ENCODE data around the gene PAK6. TPM values are rescaled to one million over a fixed set of nuclear protein-coding genes. Genes with fewer than 3 reads are reported as not detected.

PAK6 gene
- polyA plus RNA-seq, 1 experiment, result not detected

GRCh38 chr15:40226736-40227135 lies 12.1 kb upstream of the PAK6 start:
- H3K27ac ChIP-seq (ENCODE audit: low read depth, low read length), result no peak overlapping the region
- no peak for TF ChIP-seq CTCF (IDR thresholded peaks at IDR 0.05; ENCODE audit: low read depth, low read length)
- DNase-seq (ENCODE audit: low read depth, low spot score), result no peak
- ChIA-PET CTCF (interaction anchor here (1.0 to 7.4 kb wide), 5 partner anchors 9 to 122 kb away, joined by 4 to 72 read pairs (median 6); no protein-coding TSS in a partner anchor), POLR2A (no interaction called here)
- no peaks in the 10 kb centered on the region for H3K9me3 ChIP-seq (ENCODE audit: control insufficient read depth, insufficient read depth, low read length)
- no peaks in the 10 kb centered on the region for H3K27me3 ChIP-seq (ENCODE audit: control insufficient read depth, insufficient read depth, low read length)
- no peak overlapping the region for H3K4me3 ChIP-seq (ENCODE audit: low read depth, low read length)

- no peak overlapping the region for H3K27ac ChIP-seq (ENCODE audit: low read depth, low read length)
- no peak for DNase-seq (ENCODE audit: low read depth, low spot score)
- ChIA-PET CTCF (interaction anchor here (5.4 to 7.4 kb wide), 2 partner anchors 11 to 45 kb away, joined by 63 to 72 read pairs; no protein-coding TSS in a partner anchor), POLR2A (no interaction called here)
- no peaks in the 10 kb centered on the region for H3K27me3 ChIP-seq (ENCODE audit: control insufficient read depth, insufficient read depth, low read length)
- H3K9me3 ChIP-seq (ENCODE audit: control insufficient read depth, insufficient read depth, low read length), result no peaks in the 10 kb centered on the region
- no peak overlapping the region for H3K4me3 ChIP-seq (ENCODE audit: low read depth, low read length)
- TF ChIP-seq CTCF (IDR thresholded peaks at IDR 0.05; ENCODE audit: low read depth, low read length), result no peak
These were observed 9.5 kb upstream of the PAK6 start for GRCh38 chr15:40229316-40229715.

GRCh38 chr15:40229956-40230355 lies 8.9 kb upstream of the PAK6 start:
- Histone ChIP-seq H3K9me3 (ENCODE audit: control insufficient read depth, insufficient read depth, low read length) (no peaks in the 10 kb centered on the region), H3K27me3 (ENCODE audit: control insufficient read depth, insufficient read depth, low read length) (no peaks in the 10 kb centered on the region), H3K27ac (ENCODE audit: low read depth, low read length) (no peak overlapping the region), H3K4me3 (ENCODE audit: low read depth, low read length) (no peak overlapping the region)
- ChIA-PET POLR2A (no interaction called here), CTCF (interaction anchor here (0.8 to 7.4 kb wide), 4 partner anchors 12 to 184 kb away, joined by 3 to 72 read pairs (median 34); no protein-coding TSS in a partner anchor)
- no peak for TF ChIP-seq CTCF (IDR thresholded peaks at IDR 0.05; ENCODE audit: low read depth, low read length)
- DNase-seq (ENCODE audit: low read depth, low spot score), result no peak

- ChIA-PET POLR2A (interaction anchor here (0.6 kb wide), 1 partner anchor 53 kb away, joined by 4 read pairs; no protein-coding TSS in a partner anchor), CTCF (interaction anchor here (0.9 kb wide), 1 partner anchor 112 kb away, joined by 3 read pairs; no protein-coding TSS in a partner anchor)
- Histone ChIP-seq H3K27ac (ENCODE audit: low read depth, low read length) (no peak overlapping the region), H3K27me3 (ENCODE audit: control insufficient read depth, insufficient read depth, low read length) (no peaks in the 10 kb centered on the region), H3K4me3 (ENCODE audit: low read depth, low read length) (no peak overlapping the region), H3K9me3 (ENCODE audit: control insufficient read depth, insufficient read depth, low read length) (no peaks in the 10 kb centered on the region)
- TF ChIP-seq CTCF (IDR thresholded peaks at IDR 0.05; ENCODE audit: low read depth, low read length), result no peak
- no peak for DNase-seq (ENCODE audit: low read depth, low spot score)
These were observed 6.2 kb upstream of the PAK6 start for GRCh38 chr15:40232625-40233070.

GRCh38 chr15:40233727-40234577 lies 4.9 kb upstream of the PAK6 start:
- Histone ChIP-seq H3K27ac (ENCODE audit: low read depth, low read length) (no peak overlapping the region), H3K27me3 (ENCODE audit: control insufficient read depth, insufficient read depth, low read length) (no peaks in the 10 kb centered on the region), H3K4me3 (ENCODE audit: low read depth, low read length) (no peak overlapping the region), H3K9me3 (ENCODE audit: control insufficient read depth, insufficient read depth, low read length) (no peaks in the 10 kb centered on the region)
- CTCF ChIA-PET, result interaction anchor here (0.7 kb wide), 1 partner anchor 45 kb away, joined by 3 read pairs; no protein-coding TSS in a partner anchor
- TF ChIP-seq CTCF (IDR thresholded peaks at IDR 0.05; ENCODE audit: low read depth, low read length), result no peak
- POLR2A ChIA-PET, result no interaction called here
- no peak for DNase-seq (ENCODE audit: low read depth, low spot score)
